ENCODE results near the gene PRC1.

- no peak for TF ChIP-seq EZH2 (IDR thresholded peaks at IDR 0.05)
- no peak for TF ChIP-seq CTCF (IDR thresholded peaks at IDR 0.05)
Measured at GRCh38 chr15:91021516-91022074, 27.3 kb upstream of the PRC1 start.

Measured in neural progenitor cell (in vitro differentiated cells).